ENCODE data around the gene ATXN3L. TPM values are rescaled to one million over a fixed set of nuclear protein-coding genes. Genes with fewer than 3 reads are reported as not detected.

The ATXN3L gene
- total and polyA plus RNA-seq, 2 of the 8 experiments (the other 6 are each of a cell fraction or from before 2014, with no cell fraction given) = not detected

GRCh38 chrX:13285229-13285628 is 34.6 kb downstream of the ATXN3L start:
- peak overlapping the region; percentile 43; the same call in 1 of the 2 replicates for H2BK20ac ChIP-seq (ENCODE audit: low read length)
- no peak overlapping the region for H3K23ac ChIP-seq (ENCODE audit: insufficient read length)
- peak overlapping the region; percentile 89 for H4K91ac ChIP-seq (replicated peaks; ENCODE audit: insufficient read length, low read length)
- H2BK12ac ChIP-seq (ENCODE audit: low read depth, low read length) = no peak overlapping the region
- H3K14ac ChIP-seq (ENCODE audit: insufficient read length) = no peak overlapping the region
- H3K23me2 ChIP-seq (ENCODE audit: low read depth, low read length) = no peaks in the 10 kb centered on the region
- ChIA-PET POLR2A (ENCODE audit: partially characterized antibody) (no interaction called here), CTCF (ENCODE audit: partially characterized antibody) (no interaction called here)
- H2BK15ac ChIP-seq (ENCODE audit: low read length) = no peak overlapping the region
- DNase-seq (ENCODE audit: low read depth in 1 of 2, low spot score in 2 of 2) = no peak
- H3K18ac ChIP-seq (ENCODE audit: extremely low read depth, low read length) = peak overlapping the region; percentile 19; the same call in 1 of the 2 replicates
- H2AFZ ChIP-seq (ENCODE audit: low read length) = no peak overlapping the region
- peak overlapping the region; percentile 16 for H2BK120ac ChIP-seq (replicated peaks; ENCODE audit: low read depth, low read length)
- peak overlapping the region; percentile 22 for H3K4ac ChIP-seq (replicated peaks; ENCODE audit: insufficient read length, low read depth, low read length)
- WGBS, 2 experiments (ENCODE audit: extremely low coverage in 1 of 2, insufficient coverage in 1 of 2, insufficient read length in 1 of 2, insufficient replicate concordance in 2 of 2, low coverage in 1 of 2, low lambda C conversion rate in 2 of 2, missing lambda C conversion rate in 1 of 2) = 87% methylated on average over 5 of the region's 5 CpGs; no CpG with 5 or more reads in 1 of the 2 experiments
- H3K4me2 ChIP-seq (ENCODE audit: insufficient read depth in 1 of 2, low read depth in 2 of 2, low read length in 2 of 2) = no peak overlapping the region
- peaks cover 3 to 15% (median 8%) of the 10 kb centered on the region in 4 experiments for H3K4me1 ChIP-seq (replicated peaks in 1 of 4; ENCODE audit: control insufficient read depth in 3 of 4, insufficient read depth in 4 of 4, low read length in 3 of 4)
- H3K9ac ChIP-seq (replicated peaks in 1 of 4; ENCODE audit: extremely low read depth in 1 of 4, low read depth in 3 of 4, low read length in 3 of 4) = no peak overlapping the region
- H2AK5ac ChIP-seq (ENCODE audit: low read depth, low read length) = 0 out of 2 replicates have a peak overlapping the region, but pooled peaks have one; percentile 13
- no peaks in the 10 kb centered on the region for H3K27me3 ChIP-seq (replicated peaks in 1 of 4; ENCODE audit: control insufficient read depth in 3 of 4, extremely low read depth in 1 of 4, insufficient read depth in 3 of 4, low read length in 3 of 4)
- H4K5ac ChIP-seq (ENCODE audit: insufficient read length, low read depth, low read length) = no peak overlapping the region
- H3K9me3 ChIP-seq (ENCODE audit: insufficient read depth in 2 of 2, low read depth in 1 of 2, low read length in 1 of 2) = no peaks in the 10 kb centered on the region; a peak in 1 of 4 replicates
- FAIRE-seq = no peak
- H3K36me3 ChIP-seq (ENCODE audit: control insufficient read depth in 2 of 4, insufficient read depth in 4 of 4, low read length in 3 of 4) = no peaks in the 10 kb centered on the region; a peak in 1 of 8 replicates
- H3K56ac ChIP-seq (replicated peaks; ENCODE audit: insufficient read length, low read depth, low read length) = no peak overlapping the region
- H2BK5ac ChIP-seq (ENCODE audit: low read depth, low read length) = no peak overlapping the region
- H3K79me1 ChIP-seq (ENCODE audit: low read depth, low read length) = no peaks in the 10 kb centered on the region
- no peaks in the 10 kb centered on the region for H4K20me1 ChIP-seq (replicated peaks in 1 of 2; ENCODE audit: control insufficient read depth in 1 of 2, insufficient read depth in 2 of 2, low read length in 2 of 2)
- peak overlapping the region; percentile 36; the same call in 1 of the 2 replicates for H3K27ac ChIP-seq (ENCODE audit: low read depth, low read length)
- no peak overlapping the region for H4K8ac ChIP-seq (ENCODE audit: extremely low read depth, insufficient read depth, low read length)
- H3K4me3 ChIP-seq (ENCODE audit: extremely low read depth in 1 of 4, insufficient read depth in 2 of 4, low read depth in 3 of 4, low read length in 4 of 4) = no peak overlapping the region
- H3K79me2 ChIP-seq (ENCODE audit: control insufficient read depth in 1 of 2, insufficient read depth in 2 of 2, low read length in 2 of 2) = no peaks in the 10 kb centered on the region
- TF ChIP-seq POU5F1 (IDR thresholded peaks at IDR 0.05; ENCODE audit: low read depth, low read length) = no peak
